ENCODE data around the gene TTYH3.

- TF ChIP-seq CTCF (IDR thresholded peaks at IDR 0.05) (no peak), POLR2A (IDR thresholded peaks at IDR 0.05) (no peak)
Measured at GRCh38 chr7:2596464-2597272, 35.1 kb upstream of the TTYH3 start.

All from uterus (tissue), 2 donors.